SK-N-SH (cell line): Measurements from ENCODE around the gene BSCL2.

ENCODE experiments used
- CTCF ChIP-seq: fragments of 200-600 bp; sonication (generic); IDR thresholded peaks from 2 replicates; pipeline ENCODE4 v1.6.1; 2017; ENCODE audit warnings: antibody characterized with exemption, mild to moderate bottlenecking, moderate library complexity
- EP300 ChIP-seq, 2 experiments: IDR thresholded peaks; 2 replicates each; pipeline versions ENCODE4 v1.4.0 to v1.6.1; 2012; ENCODE audit warnings: borderline replicate concordance in 1 of 2, low read depth in 1 of 2, low read length in 1 of 2
- EZH2phosphoT487 ChIP-seq: fragments of 200-600 bp; sonication (generic); IDR thresholded peaks from 2 replicates; pipeline ENCODE4 v1.6.1; 2017; ENCODE audit warnings: low read depth, mixed run types, mild to moderate bottlenecking, antibody characterized with exemption, moderate library complexity, borderline replicate concordance
- FOXM1 ChIP-seq: IDR thresholded peaks from 2 replicates; pipeline ENCODE4 v1.4.0; 2012; ENCODE audit warnings: low read depth, mild to moderate bottlenecking
- GABPA ChIP-seq: IDR thresholded peaks from 2 replicates; pipeline ENCODE4 v1.4.0; 2012; ENCODE audit warnings: low read depth, mild to moderate bottlenecking
- POLR2AphosphoS5 ChIP-seq: IDR thresholded peaks from 2 replicates; pipeline ENCODE4 v1.6.1; 2012; ENCODE audit warnings: low read depth, low read length
- RAD21 ChIP-seq: IDR thresholded peaks from 2 replicates; pipeline ENCODE4 v1.6.1; 2012; ENCODE audit warnings: mild to moderate bottlenecking, low read length
- SIN3A ChIP-seq: IDR thresholded peaks from 2 replicates; pipeline ENCODE4 v1.6.1; 2012; ENCODE audit warnings: low read depth, mild to moderate bottlenecking, low read length, moderate library complexity, borderline replicate concordance
- TAF1 ChIP-seq: IDR thresholded peaks from 2 replicates; pipeline ENCODE4 v1.6.1; 2012; ENCODE audit warnings: low read depth, mild to moderate bottlenecking, low read length, moderate library complexity, borderline replicate concordance
- TEAD4 ChIP-seq: IDR thresholded peaks from 2 replicates; pipeline ENCODE4 v1.4.0; 2012; ENCODE audit warnings: mild to moderate bottlenecking, borderline replicate concordance; ENCODE audit not compliant: insufficient read depth
- TF ChIP-seq, protein P1 (sequence below): IDR thresholded peaks from 2 replicates; pipeline ENCODE4 v1.4.0; 2012; ENCODE audit warnings: low read depth

DNA sequence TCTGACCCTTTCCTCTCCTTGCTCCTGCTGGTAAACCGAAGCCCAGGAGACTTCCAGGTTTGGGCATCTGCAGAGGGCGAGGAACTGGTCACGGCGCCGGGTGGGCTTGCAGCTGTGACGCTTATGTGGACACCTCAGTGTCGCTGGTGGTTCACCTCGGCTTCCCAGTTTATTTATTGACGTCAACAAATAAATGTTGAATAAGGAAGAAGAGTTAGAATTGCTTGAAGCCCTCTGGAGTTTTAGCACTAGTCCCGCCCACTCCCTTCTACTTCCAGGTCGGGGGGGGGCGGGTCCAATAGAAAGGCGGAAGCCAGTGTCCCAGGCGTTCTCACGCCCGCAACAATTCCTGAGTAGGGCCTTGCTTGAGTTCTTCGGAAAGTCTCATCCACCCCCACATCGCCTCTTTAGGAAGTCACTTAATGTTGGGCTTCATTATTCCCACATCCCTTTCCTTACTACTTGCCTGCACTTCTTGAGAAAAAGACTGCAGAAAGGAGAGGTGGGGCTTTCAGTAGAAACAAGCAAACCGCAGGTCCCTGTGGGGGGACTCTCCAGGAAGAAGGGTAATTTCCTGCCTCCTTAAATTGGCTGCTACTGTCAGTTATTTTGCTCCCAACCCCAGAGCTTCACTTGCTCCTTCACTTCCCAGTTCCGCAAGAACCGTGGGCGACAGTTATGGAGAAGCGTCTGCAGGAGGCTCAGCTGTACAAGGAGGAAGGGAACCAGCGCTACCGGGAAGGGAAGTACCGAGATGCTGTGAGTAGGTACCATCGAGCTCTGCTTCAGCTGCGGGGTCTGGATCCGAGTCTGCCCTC lies 21.2 kb upstream of the BSCL2 start, which contains the start of gene TTC9C:
- TF ChIP-seq CTCF (no peak), EZH2phosphoT487 (no peak), SIN3A (no peak; the same call in none of the 2 replicates), EP300 (IDR thresholded peaks at IDR 0.05; ENCODE audit: borderline replicate concordance in 1 of 2, low read depth in 1 of 2, low read length in 1 of 2) (no peak), FOXM1 (0 out of 2 replicates have a peak, but pooled peaks have one; percentile 3), TAF1 (peak; percentile 55; the same call in 1 of the 2 replicates), TEAD4 (no peak), POLR2AphosphoS5 (peak; percentile 95), GABPA (peak; percentile 92), RAD21 (no peak)
- TF ChIP-seq, protein P1, sequence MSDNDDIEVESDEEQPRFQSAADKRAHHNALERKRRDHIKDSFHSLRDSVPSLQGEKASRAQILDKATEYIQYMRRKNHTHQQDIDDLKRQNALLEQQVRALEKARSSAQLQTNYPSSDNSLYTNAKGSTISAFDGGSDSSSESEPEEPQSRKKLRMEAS, result peak; percentile 75
